Hypothalamus (tissue), 51 donors: ENCODE measurements around the gene CCBE1.

Experiments
- DNase-seq, 51 donors: peaks; one replicate each; lab custom pipeline; 2025; lab: John Stamatoyannopoulos, UW

CCBE1 gene

GRCh38 chr18:59466980-59467379 is 230.2 kb downstream of the CCBE1 start:
- DNase-seq: no peak

GRCh38 chr18:59464486-59464885 is 232.7 kb downstream of the CCBE1 start:
- DNase-seq: no peak

GRCh38 chr18:59461171-59461570 is 236.1 kb downstream of the CCBE1 start:
- DNase-seq: no peak

- DNase-seq: no peak
Observed at GRCh38 chr18:59460072-59460420, 237.2 kb downstream of the CCBE1 start.

- no peak for DNase-seq
Observed at GRCh38 chr18:59459369-59460071, 237.7 kb downstream of the CCBE1 start.

- DNase-seq: no peak
Observed at GRCh38 chr18:59458575-59458974, 238.6 kb downstream of the CCBE1 start.

- no peak for DNase-seq
Observed at GRCh38 chr18:59456657-59457056, 240.6 kb downstream of the CCBE1 start.

GRCh38 chr18:59455728-59456276 is 241.4 kb downstream of the CCBE1 start:
- DNase-seq: no peak

- DNase-seq: no peak
Observed at GRCh38 chr18:59454909-59455727, 242.1 kb downstream of the CCBE1 start.

GRCh38 chr18:59453468-59453961 is 243.7 kb downstream of the CCBE1 start:
- no peak for DNase-seq

GRCh38 chr18:59451963-59452362 is 245.3 kb downstream of the CCBE1 start:
- DNase-seq: no peak

- no peak for DNase-seq
Observed at GRCh38 chr18:59451073-59451472, 246.2 kb downstream of the CCBE1 start.

GRCh38 chr18:59448546-59448945 is 248.7 kb downstream of the CCBE1 start:
- no peak for DNase-seq

- DNase-seq: no peak
Observed at GRCh38 chr18:59446012-59446411, 251.2 kb downstream of the CCBE1 start.

GRCh38 chr18:59437851-59438569 is 259.2 kb downstream of the CCBE1 start:
- DNase-seq: no peak

GRCh38 chr18:59432803-59433597 is 264.2 kb downstream of the CCBE1 start:
- no peak for DNase-seq

GRCh38 chr18:59431131-59431530 is 266.1 kb downstream of the CCBE1 start:
- no peak for DNase-seq

- no peak for DNase-seq
Observed at GRCh38 chr18:59429608-59430007, 267.6 kb downstream of the CCBE1 start.

- no peak for DNase-seq
Observed at GRCh38 chr18:59428018-59428417, 269.2 kb downstream of the CCBE1 start.

GRCh38 chr18:59426855-59427254 is 270.4 kb downstream of the CCBE1 start:
- no peak for DNase-seq
